Measurements from ENCODE around the gene RYR2.
"Not testable (repeated sequence)": the region's sequence is repeated elsewhere in the genome, so short reads cannot be mapped to it uniquely, and the experiment has no call there.

The RYR2 gene

DNA sequence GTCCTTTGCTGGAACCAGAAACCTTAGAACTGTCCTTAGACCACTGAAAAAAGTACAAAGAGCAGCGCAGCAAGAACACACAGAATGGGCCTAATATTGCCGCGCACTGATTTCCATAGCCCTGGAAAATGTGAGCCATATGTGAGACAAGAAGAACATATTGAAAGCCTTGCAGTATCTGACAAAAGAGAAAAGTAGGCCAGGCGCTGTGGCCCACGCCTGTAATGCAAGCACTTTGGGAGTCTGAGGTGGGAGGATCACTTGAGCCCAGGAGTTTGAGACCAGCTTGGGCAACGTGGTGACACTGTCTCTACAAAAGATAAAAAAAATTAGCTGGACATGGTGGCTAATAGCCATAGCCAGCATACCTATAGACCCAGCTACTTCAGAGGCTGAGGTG, 300.7 kb downstream of the RYR2 start:
- Histone ChIP-seq H3K9me3 (ENCODE audit: control insufficient read depth, low read length) (no peaks in the 10 kb centered on the region), H3K36me3 (ENCODE audit: control insufficient read depth, insufficient read depth, low read length) (no peaks in the 10 kb centered on the region), H3K27ac (ENCODE audit: insufficient read depth, low read depth, low read length, poor library complexity, severe bottlenecking) (no peak overlapping the region), H3K4me1 (ENCODE audit: control insufficient read depth, insufficient read depth, low read length) (no peaks in the 10 kb centered on the region), H3K4me3 (ENCODE audit: insufficient read depth, low read depth, low read length) (no peak overlapping the region), H3K27me3 (ENCODE audit: control insufficient read depth, insufficient read depth, low read length, poor library complexity, severe bottlenecking) (no peaks in the 10 kb centered on the region)
- 92% methylated on average over 6 of the region's 6 CpGs for WGBS, 2 experiments

DNA sequence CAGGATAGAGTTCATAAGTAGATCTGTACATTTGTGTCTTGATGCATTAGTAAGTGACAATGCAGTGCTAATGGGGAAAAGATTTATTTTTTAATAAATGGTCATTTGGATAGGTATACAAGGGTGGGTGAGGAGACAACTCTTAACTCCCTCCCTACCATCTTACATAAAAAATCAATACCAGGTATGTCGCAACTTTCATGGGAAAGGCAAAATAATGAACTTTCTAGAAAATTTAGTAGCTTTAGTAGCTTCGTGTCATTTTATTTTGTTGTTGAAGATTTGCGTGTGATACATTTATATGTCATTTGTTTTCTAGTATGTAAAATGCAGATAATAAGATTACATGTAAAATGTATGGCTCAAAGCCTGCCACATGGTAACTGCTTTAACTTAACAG, 310.8 kb downstream of the RYR2 start:
- Histone ChIP-seq H3K4me3 (ENCODE audit: insufficient read depth, low read depth, low read length) (no peak overlapping the region), H3K36me3 (ENCODE audit: control insufficient read depth, insufficient read depth, low read length) (no peaks in the 10 kb centered on the region), H3K27ac (ENCODE audit: insufficient read depth, low read depth, low read length, poor library complexity, severe bottlenecking) (no peak overlapping the region), H3K4me1 (ENCODE audit: control insufficient read depth, insufficient read depth, low read length) (no peaks in the 10 kb centered on the region), H3K9me3 (ENCODE audit: control insufficient read depth, low read length) (no peaks in the 10 kb centered on the region), H3K27me3 (ENCODE audit: control insufficient read depth, insufficient read depth, low read length, poor library complexity, severe bottlenecking) (no peaks in the 10 kb centered on the region)
- WGBS, 2 experiments, result 92 to 100% methylated on average over 2 to 3 of the region's 3 CpGs

DNA sequence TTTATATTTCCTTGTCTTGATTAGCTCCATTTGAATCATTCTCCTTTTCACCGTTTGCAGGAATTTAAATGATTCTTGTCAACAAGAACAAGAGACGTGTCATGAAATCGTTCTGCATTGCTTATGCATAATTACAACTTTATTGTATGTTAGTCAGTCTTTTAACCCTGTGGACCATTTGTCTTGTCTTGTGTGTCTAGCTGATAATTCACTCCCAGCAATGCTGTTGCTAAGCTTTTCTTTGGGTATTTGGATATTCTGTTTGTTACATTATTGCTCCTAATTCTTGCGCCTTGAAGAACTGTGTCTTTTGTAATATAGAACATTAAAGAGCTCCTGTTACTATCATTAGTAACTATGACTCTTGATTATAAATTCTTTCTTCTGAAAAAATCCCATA, 311.9 kb downstream of the RYR2 start:
- Histone ChIP-seq H3K27ac (ENCODE audit: insufficient read depth, low read depth, low read length, poor library complexity, severe bottlenecking) (no peak overlapping the region), H3K4me1 (ENCODE audit: control insufficient read depth, insufficient read depth, low read length) (no peaks in the 10 kb centered on the region), H3K36me3 (ENCODE audit: control insufficient read depth, insufficient read depth, low read length) (no peaks in the 10 kb centered on the region), H3K4me3 (ENCODE audit: insufficient read depth, low read depth, low read length) (no peak overlapping the region), H3K9me3 (ENCODE audit: control insufficient read depth, low read length) (no peaks in the 10 kb centered on the region), H3K27me3 (ENCODE audit: control insufficient read depth, insufficient read depth, low read length, poor library complexity, severe bottlenecking) (no peaks in the 10 kb centered on the region)
- 86 to 93% methylated on average over 2 to 3 of the region's 4 CpGs for WGBS, 2 experiments

DNA sequence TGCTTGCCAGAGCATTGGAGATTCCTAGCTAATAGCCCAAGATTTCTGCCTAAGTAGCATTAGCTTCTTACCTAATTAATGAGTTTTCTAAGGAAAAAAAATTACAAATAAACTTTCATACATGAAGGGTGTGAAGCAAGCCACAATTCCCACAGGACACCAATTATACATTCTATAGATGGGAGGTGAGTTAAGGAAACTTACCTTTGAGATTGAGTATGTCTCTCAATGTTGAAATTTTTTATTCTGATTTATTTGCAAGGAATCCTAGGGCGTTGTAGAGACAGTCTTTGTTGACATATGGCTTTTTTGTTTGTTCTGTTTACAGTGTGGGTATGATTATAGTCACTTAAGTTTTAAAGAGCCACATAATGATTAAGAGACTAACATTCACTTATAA, 313.0 kb downstream of the RYR2 start:
- Histone ChIP-seq H3K4me1 (ENCODE audit: control insufficient read depth, insufficient read depth, low read length) (no peaks in the 10 kb centered on the region), H3K36me3 (ENCODE audit: control insufficient read depth, insufficient read depth, low read length) (no peaks in the 10 kb centered on the region), H3K27me3 (ENCODE audit: control insufficient read depth, insufficient read depth, low read length, poor library complexity, severe bottlenecking) (no peaks in the 10 kb centered on the region), H3K27ac (ENCODE audit: insufficient read depth, low read depth, low read length, poor library complexity, severe bottlenecking) (no peak overlapping the region), H3K4me3 (ENCODE audit: insufficient read depth, low read depth, low read length) (no peak overlapping the region), H3K9me3 (ENCODE audit: control insufficient read depth, low read length) (no peaks in the 10 kb centered on the region)
- 77 to 100% methylated on average over 1 of the region's 1 CpG for WGBS, 2 experiments

DNA sequence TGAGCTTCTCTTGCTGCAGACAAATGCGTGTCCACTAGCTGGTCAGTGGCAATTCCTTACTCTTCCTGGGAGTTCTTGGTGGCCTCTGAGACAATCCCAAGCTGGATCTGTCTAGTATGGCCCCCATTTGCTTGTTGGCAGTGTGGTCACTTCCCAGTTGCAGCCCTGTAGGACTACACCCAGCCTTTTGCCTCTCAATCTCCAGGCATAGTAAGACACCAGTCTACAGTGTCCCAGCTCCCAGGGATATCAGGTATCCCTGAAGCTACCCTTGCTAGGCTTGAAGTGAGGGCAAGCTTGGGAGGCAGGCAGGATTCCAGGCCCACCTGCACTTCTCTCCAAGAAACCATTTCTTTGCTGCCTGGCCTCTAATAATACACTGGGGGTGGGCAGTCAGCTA, 316.6 kb downstream of the RYR2 start:
- H3K4me1 ChIP-seq (ENCODE audit: control insufficient read depth, insufficient read depth, low read length), result no peaks in the 10 kb centered on the region
- no peaks in the 10 kb centered on the region for H3K36me3 ChIP-seq (ENCODE audit: control insufficient read depth, insufficient read depth, low read length)

DNA sequence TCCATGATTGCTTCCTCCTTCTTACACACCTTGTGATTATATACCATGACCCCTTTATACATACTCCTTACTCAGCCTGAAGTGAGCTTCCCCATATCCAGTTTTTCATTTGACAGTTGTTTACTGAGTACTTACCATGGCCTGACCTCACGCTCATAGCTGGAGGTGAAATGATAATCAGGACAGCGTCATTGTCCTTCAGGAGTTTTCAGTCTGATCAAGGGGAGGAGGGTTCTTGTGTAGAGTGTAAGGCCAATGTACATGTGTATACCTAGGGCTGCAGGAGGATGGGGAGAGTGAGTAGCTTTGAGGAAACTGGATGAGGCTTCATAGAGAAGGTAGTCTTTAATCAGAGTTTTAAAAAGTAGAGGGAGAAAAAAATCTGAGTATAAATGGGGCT, 325.8 kb downstream of the RYR2 start:
- no peak overlapping the region for H3K4me3 ChIP-seq (ENCODE audit: insufficient read depth, low read depth, low read length)
- WGBS, 2 experiments, result 93 to 98% methylated on average over 2 of the region's 2 CpGs
- H3K4me1 ChIP-seq (ENCODE audit: control insufficient read depth, insufficient read depth, low read length), result no peaks in the 10 kb centered on the region
- H3K27ac ChIP-seq (ENCODE audit: insufficient read depth, low read depth, low read length, poor library complexity, severe bottlenecking), result no peak overlapping the region
- no peaks in the 10 kb centered on the region for H3K9me3 ChIP-seq (ENCODE audit: control insufficient read depth, low read length)
- no peaks in the 10 kb centered on the region for H3K36me3 ChIP-seq (ENCODE audit: control insufficient read depth, insufficient read depth, low read length)
- no peaks in the 10 kb centered on the region for H3K27me3 ChIP-seq (ENCODE audit: control insufficient read depth, insufficient read depth, low read length, poor library complexity, severe bottlenecking)

More for the DNA sequence above, 316.6 kb downstream of the RYR2 start:
- no peak overlapping the region for H3K4me3 ChIP-seq (ENCODE audit: insufficient read depth, low read depth, low read length)
- WGBS, 2 experiments, result 88 to 96% methylated on average over 1 of the region's 1 CpG
- H3K27ac ChIP-seq (ENCODE audit: insufficient read depth, low read depth, low read length, poor library complexity, severe bottlenecking), result no peak overlapping the region
- H3K27me3 ChIP-seq (ENCODE audit: control insufficient read depth, insufficient read depth, low read length, poor library complexity, severe bottlenecking), result no peaks in the 10 kb centered on the region
- H3K9me3 ChIP-seq (ENCODE audit: control insufficient read depth, low read length), result no peaks in the 10 kb centered on the region

DNA sequence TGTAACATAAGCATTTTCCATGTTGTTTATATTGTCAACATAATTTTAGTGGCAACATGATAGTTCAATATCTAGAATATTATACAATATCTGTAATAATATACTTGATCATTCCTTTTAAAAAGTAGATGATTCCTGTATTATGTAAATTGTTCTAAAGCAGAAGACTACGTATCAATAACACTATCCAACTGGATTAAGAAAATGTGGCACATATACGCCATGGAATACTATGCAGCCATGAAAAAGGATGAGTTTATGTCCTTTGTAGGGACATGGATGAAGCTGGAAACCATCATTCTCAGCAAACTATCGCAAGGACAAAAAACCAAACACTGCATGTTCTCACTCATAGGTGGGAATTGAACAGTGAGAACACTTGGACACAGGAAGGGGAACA, 329.5 kb downstream of the RYR2 start:
- H3K36me3 ChIP-seq (ENCODE audit: control insufficient read depth, insufficient read depth, low read length); H3K4me1 ChIP-seq (ENCODE audit: control insufficient read depth, insufficient read depth, low read length); H3K9me3 ChIP-seq (ENCODE audit: control insufficient read depth, low read length); H3K4me3 ChIP-seq (ENCODE audit: insufficient read depth, low read depth, low read length); H3K27me3 ChIP-seq (ENCODE audit: control insufficient read depth, insufficient read depth, low read length, poor library complexity, severe bottlenecking); H3K27ac ChIP-seq (ENCODE audit: insufficient read depth, low read depth, low read length, poor library complexity, severe bottlenecking): not testable (repeated sequence)
- WGBS, 2 experiments, result 90% methylated on average over 2 of the region's 3 CpGs; no CpG with 5 or more reads in 1 of the 2 experiments

DNA sequence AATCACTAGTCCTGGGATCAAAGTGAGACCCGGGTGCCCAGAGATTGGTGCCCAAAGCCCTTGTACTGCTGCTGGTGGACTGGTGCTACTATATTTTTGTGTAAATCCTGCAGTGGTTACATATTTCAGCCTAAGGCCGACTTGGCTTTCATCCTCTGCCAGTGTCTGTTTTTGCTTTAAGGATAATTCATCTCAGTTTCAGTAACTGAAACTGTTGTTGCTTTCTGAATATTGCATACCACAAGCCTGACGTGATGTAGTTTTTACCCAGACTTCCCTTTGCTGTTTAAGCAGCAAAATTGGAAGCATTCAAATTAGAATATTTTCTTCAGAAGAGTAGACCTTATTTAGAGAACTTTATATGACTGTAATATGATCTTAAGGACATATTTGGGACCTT, 341.8 kb downstream of the RYR2 start:
- no peak overlapping the region for H3K27ac ChIP-seq (ENCODE audit: insufficient read depth, low read depth, low read length, poor library complexity, severe bottlenecking)
- WGBS, 2 experiments, result 98% methylated on average over 3 of the region's 3 CpGs

DNA sequence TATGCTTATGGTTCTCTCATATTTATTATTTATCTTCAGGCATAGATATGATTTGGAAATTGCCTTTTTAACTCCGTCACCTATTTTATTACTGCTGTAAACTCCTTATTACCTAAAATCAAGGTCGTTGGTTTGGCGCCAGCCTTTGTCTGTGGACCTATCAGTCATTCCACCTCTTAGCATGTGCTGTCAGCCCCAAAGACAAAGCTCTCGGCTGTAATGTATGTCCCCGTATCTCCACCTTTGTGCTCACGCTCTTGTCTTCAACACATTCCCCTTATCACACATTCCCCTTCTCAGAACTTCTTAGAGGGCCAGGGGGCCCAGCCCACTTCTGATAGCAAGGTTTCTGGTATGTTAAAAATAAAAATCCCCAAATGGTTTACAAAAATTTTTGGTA, 342.2 kb downstream of the RYR2 start:
- Histone ChIP-seq H3K4me3 (ENCODE audit: insufficient read depth, low read depth, low read length) (no peak overlapping the region), H3K36me3 (ENCODE audit: control insufficient read depth, insufficient read depth, low read length) (no peaks in the 10 kb centered on the region), H3K27ac (ENCODE audit: insufficient read depth, low read depth, low read length, poor library complexity, severe bottlenecking) (no peak overlapping the region), H3K9me3 (ENCODE audit: control insufficient read depth, low read length) (no peaks in the 10 kb centered on the region), H3K4me1 (ENCODE audit: control insufficient read depth, insufficient read depth, low read length) (no peaks in the 10 kb centered on the region), H3K27me3 (ENCODE audit: control insufficient read depth, insufficient read depth, low read length, poor library complexity, severe bottlenecking) (no peaks in the 10 kb centered on the region)
- 90 to 93% methylated on average over 6 of the region's 6 CpGs for WGBS, 2 experiments

More for the DNA sequence above, 341.8 kb downstream of the RYR2 start:
- Histone ChIP-seq H3K27me3 (ENCODE audit: control insufficient read depth, insufficient read depth, low read length, poor library complexity, severe bottlenecking) (no peaks in the 10 kb centered on the region), H3K4me1 (ENCODE audit: control insufficient read depth, insufficient read depth, low read length) (no peaks in the 10 kb centered on the region), H3K36me3 (ENCODE audit: control insufficient read depth, insufficient read depth, low read length) (no peaks in the 10 kb centered on the region), H3K4me3 (ENCODE audit: insufficient read depth, low read depth, low read length) (no peak overlapping the region), H3K9me3 (ENCODE audit: control insufficient read depth, low read length) (no peaks in the 10 kb centered on the region)

DNA sequence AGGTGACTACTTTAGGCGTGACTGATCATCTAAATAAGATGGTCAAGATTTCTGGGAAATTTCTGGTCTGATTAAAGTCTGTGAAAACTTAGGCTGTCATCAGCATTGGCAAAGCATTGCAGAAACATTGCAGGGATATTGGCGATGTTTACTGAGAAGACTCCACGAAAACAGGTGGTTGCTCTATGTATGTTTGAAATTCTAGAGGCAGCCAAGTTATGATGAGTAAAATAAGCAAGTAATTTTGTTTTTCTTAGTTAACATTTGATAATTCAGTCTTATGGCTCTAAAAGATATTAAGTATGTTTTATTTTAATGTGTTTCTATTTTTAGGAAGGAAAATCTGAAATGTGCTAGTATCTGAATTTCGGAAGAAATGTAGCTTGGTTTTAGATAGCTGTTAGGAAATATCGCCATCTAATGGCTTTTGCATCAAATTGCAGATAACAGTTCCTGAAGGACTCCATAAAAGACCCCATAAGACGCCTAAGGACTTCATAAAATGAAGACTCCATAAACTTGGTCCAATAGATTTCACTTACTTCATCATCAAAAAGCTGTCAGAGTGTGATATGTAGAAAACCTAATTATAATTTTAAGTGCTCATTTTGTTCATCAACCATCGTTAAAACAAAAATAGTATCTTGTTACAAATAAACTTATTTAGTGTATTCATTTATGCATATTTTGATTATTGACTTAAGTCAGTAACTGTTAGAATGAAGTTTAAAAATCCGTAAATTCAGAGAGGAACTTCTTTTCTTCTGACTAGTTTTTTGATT, 344.6 kb downstream of the RYR2 start:
- H3K4me1 ChIP-seq (ENCODE audit: control insufficient read depth, insufficient read depth, low read length), result no peaks in the 10 kb centered on the region
- no peaks in the 10 kb centered on the region for H3K36me3 ChIP-seq (ENCODE audit: control insufficient read depth, insufficient read depth, low read length)
- H3K9me3 ChIP-seq (ENCODE audit: control insufficient read depth, low read length), result no peaks in the 10 kb centered on the region
- H3K27ac ChIP-seq (ENCODE audit: insufficient read depth, low read depth, low read length, poor library complexity, severe bottlenecking), result no peak overlapping the region
- WGBS, 2 experiments, result 63 to 69% methylated on average over 7 of the region's 8 CpGs
- no peaks in the 10 kb centered on the region for H3K27me3 ChIP-seq (ENCODE audit: control insufficient read depth, insufficient read depth, low read length, poor library complexity, severe bottlenecking)
- H3K4me3 ChIP-seq (ENCODE audit: insufficient read depth, low read depth, low read length), result no peak overlapping the region

DNA sequence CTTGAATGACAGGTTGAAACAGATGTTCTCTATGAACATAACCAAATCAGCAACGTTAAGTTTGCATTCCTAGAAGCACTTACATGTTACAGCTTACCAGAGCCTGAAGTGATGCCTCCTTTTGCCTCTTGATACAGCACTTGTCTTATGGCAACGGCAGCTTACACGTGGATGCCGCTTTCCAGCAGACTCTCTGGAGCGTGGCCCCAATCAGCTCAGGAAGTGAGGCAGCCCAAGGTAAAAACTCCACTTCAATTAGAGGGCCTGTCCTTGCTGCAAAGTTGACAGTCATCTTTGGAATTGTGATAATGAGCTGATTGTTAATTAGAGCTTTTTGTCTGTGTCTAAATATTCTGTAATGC, 345.1 kb downstream of the RYR2 start:
- Histone ChIP-seq H3K27me3 (ENCODE audit: control insufficient read depth, insufficient read depth, low read length, poor library complexity, severe bottlenecking) (no peaks in the 10 kb centered on the region), H3K9me3 (ENCODE audit: control insufficient read depth, low read length) (no peaks in the 10 kb centered on the region), H3K4me3 (ENCODE audit: insufficient read depth, low read depth, low read length) (no peak overlapping the region), H3K4me1 (ENCODE audit: control insufficient read depth, insufficient read depth, low read length) (no peaks in the 10 kb centered on the region), H3K27ac (ENCODE audit: insufficient read depth, low read depth, low read length, poor library complexity, severe bottlenecking) (no peak overlapping the region), H3K36me3 (ENCODE audit: control insufficient read depth, insufficient read depth, low read length) (no peaks in the 10 kb centered on the region)
- WGBS, 2 experiments, result 87 to 92% methylated on average over 5 of the region's 5 CpGs
